GM08714 (cell line): ENCODE results near the gene FOXO3.
"Not testable (repeated sequence)": the region's sequence is repeated elsewhere in the genome, so short reads cannot be mapped to it uniquely, and the experiment has no call there.

Experiments
- H3K4me3 ChIP-seq: fragments of 200-500 bp; sonication (Bioruptor generic); 2 replicates; pipeline ENCODE4 v1.5.1; 2014; ENCODE audit warnings: mild to moderate bottlenecking, low read length, inconsistent platforms
- ZNF274 ChIP-seq: IDR thresholded peaks from 2 replicates; pipeline ENCODE4 v1.6.1; 2012; ENCODE audit warnings: mild to moderate bottlenecking, low read depth, low read length

The FOXO3 gene

DNA sequence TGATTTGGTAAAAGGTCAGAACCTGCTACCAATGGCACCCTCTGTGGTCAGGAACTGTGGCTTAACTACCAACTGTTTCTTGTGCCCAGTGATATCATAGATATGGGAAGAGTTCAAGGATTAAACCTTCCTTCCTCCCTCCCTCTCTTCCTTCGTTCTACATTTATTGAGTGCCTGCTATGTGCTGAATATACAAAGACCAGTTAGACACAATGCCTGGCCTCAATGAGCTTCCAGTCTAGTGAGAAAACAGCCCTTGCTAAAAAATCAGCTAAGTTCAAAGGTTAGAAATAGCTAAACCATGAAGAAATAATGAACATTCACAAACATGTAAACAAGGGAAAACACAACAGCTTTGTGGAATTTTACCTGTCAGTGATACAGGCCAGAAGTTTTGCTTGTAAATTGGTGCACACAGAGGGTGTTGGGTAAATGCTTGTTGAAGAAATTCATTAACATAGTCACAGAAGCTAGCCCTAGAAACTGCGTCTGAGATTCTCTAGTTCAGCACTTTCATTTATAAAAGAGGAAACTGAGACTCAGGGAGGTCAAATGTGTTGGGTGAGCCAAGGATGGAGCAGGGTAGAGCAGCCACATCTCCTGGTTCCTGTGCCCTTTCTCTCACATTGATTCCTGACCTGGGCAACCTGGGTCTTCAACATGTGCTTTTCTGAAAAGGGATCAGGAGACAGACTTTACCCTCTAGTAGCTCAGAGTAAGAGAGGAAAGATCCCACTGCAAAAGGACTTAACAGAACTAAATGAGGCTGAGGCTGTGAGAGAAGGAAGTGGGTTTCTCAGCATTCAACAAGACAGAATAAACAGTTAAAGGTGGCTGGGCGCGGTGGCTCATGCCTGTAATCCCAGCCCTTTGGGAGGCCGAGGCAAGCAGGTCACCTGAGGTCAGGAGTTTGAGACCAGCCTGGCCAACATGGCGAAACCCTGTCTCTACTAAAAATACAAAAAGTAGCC, 14.4 kb upstream of the FOXO3 start:
- TF ChIP-seq ZNF274 = no peak
- no peak overlapping the region for H3K4me3 ChIP-seq

DNA sequence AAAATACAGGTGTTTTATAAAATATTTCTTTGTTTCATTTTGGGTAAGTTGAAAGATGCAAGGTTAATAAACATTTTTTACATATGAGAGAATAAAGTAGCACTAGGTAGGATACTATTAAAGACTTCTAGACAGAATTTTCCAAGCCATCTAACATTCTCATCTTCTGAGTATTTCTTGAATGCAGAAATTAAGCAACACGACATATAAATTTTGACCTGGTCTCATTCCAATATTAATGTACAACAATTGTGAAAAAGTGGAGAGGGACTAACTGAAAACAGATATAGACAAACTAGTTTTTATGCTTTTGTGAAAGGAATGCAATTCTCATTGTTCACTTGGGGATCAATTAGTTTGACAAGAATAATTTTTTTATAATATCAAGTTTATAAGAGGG, 11.5 kb upstream of the FOXO3 start:
- H3K4me3 ChIP-seq = no peak overlapping the region
- no peak for TF ChIP-seq ZNF274

DNA sequence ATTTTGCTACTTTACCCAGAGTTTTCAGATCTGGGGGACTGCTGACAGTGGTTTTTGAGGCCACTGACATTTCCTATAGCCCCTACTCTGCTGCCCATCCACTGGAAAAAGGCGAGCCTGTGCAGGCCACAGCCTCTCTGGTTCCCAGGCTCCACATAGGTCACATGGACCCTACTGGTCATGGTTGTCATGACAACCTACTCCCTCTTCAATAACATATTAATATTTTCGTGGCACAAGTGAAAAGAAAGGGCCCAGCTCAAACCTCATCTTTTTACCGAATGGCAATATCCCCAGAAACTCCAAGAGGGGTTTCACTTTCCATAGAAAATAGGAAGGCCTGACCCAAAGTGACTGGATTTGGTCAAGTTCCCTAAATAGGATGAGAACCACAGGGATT, 11.0 kb upstream of the FOXO3 start:
- no peak for TF ChIP-seq ZNF274
- H3K4me3 ChIP-seq = no peak overlapping the region

DNA sequence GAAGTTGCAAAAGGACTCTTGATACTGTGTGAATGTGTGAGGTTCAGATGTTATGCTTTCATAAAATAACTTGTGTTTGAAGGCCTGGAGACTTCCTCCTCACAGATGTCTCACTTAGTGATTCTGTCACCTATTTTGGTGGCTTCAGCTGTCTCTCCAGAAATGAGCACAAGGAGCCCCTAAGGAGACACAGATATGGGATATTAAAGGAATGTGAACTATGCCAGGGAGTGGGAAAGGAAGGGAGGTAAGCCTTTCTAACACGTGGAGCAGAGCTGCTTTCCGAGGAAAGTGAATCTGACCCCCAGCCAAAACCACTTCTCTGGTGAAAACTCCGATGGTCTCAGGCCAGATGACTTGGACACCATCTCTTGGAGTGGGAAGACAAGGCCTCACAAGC, 10.5 kb upstream of the FOXO3 start:
- TF ChIP-seq ZNF274 = no peak
- no peak overlapping the region for H3K4me3 ChIP-seq

- TF ChIP-seq ZNF274 = no peak
- H3K4me3 ChIP-seq = no peak overlapping the region
These were observed 5.2 kb upstream of the FOXO3 start for GRCh38 chr6:108555399-108556052.

GRCh38 chr6:108556250-108556649, 4.5 kb upstream of the FOXO3 start:
- TF ChIP-seq ZNF274 = no peak
- H3K4me3 ChIP-seq = no peak overlapping the region

DNA sequence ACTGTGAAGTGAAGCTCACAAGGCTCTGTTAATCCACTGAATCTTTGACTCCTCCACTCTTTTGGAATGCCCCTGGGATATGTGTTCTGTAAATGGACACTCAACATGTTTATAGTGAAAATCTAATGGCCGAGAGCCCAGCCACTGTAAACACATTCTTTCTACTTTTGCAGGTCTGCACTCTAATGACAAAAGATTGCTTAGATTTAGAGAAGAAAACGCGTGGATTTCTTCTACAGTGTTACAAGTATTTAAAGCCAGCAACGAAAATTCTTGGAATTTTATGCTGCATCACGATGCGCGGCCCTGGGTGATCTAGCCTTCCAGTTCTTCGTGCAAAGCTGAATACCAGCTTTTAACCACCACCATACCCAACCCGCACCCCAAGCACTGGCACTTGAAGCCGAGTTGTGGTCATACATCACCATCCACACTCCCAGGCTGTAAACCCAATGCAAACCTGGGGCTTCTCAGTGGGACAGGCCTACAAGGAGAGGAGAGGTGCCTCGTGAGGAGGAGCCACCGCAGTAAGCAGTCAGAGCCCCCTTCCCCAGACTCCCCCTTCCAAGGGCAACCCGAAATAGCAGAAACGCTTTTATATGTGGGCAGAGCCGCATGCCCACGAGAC, 3.7 kb upstream of the FOXO3 start:
- TF ChIP-seq ZNF274 = no peak
- H3K4me3 ChIP-seq = peak overlapping the region; percentile 53; the same call in 1 of the 2 replicates

DNA sequence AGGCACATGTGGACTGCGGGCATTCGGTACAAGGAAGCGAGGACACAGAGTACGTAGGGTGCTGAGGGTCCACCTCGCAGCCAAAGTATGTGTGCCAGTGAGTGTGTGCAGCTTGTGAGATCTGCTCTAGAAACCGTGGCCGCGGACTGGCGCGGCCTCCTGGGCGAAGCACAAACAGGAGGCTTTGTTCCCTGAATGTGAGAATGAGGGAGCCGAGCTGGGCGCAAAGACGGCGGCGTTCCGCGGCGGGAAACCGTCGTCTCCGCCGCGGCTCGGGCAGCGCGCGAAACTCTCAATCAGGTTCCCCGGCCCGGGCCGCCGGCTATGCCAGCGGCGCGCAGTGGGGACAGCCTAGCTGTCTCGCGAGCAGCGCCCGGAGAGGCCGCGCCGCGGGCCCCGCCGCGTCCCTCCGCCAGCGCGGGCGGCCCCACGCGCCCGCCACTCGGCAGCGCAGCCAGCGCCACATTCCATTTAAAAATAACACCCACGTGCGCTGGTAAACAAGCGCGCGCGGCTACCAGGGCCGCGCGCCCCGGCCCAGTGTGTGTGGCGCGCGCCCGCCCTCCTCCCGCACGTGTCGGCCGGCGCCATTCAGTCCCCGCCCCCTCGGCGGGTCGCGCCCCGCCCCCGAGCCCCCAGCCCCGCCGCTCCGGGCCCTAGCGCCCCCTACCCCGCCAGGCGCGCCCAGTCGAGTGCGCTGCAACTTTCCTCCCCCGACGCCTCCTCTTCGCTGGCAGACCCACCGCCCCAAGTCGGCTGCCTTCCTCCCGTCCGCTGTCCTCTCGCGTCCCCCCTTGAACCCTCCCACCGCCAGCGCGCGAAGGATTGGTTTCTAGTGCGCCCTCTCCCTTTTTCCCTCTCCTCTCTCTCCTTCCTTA, 3.0 kb upstream of the FOXO3 start:
- H3K4me3 ChIP-seq = peak overlapping the region; percentile 78
- no peak for TF ChIP-seq ZNF274

DNA sequence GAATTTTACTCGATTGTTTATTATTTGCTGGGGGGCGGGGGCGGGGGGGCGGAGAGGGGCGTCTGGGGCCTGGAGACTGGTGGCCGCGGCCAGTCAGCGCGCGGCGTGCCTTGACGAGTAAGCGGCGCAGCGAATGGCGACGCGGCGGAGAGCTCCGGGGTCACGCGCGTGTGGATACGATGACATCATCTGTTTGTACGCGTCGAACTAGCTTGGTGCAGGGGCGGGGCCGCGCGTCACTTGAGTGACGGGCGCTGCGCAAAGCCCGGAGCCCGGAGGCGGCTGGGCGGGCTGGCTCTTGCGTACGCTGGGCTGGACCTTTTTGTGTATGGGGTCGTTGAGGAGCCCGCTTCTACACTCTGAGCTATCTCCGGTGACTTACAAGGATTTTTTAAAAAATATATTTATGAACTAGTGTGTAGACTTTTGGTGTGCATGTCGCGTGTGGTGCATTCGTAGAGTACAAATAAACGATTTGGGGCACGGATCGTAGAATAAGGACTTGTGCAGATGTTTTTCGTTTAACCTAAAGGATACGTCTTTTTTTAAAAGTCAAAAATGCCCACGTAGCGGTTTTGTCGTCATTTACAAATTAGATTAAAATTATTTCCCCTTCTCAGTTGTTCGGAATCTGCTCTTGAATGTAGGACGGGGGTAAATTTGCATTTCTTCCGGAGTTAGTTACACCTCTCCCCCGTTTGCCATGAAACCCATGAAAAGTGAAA, 2.2 kb upstream of the FOXO3 start:
- H3K4me3 ChIP-seq = peak overlapping the region; percentile 78
- TF ChIP-seq ZNF274 = no peak

- H3K4me3 ChIP-seq = peak overlapping the region; percentile 57
These were observed 1.4 kb upstream of the FOXO3 start for GRCh38 chr6:108559097-108559883.

GRCh38 chr6:108559884-108560462, 744 bp upstream of the FOXO3 start:
- TF ChIP-seq ZNF274 = no peak

More at GRCh38 chr6:108559097-108559883, 1.4 kb upstream of the FOXO3 start:
- no peak for TF ChIP-seq ZNF274

GRCh38 chr6:108561309-108561647, 561 bp downstream of the FOXO3 start:
- H3K4me3 ChIP-seq = not testable (repeated sequence)

More at GRCh38 chr6:108559884-108560462, 744 bp upstream of the FOXO3 start:
- peak overlapping the region; percentile 57 for H3K4me3 ChIP-seq
